Fibroblast of mammary gland (primary cell): ENCODE measurements around the gene CFAP43.
A peak's percentile ranks its signal among the peaks of the same experiment; 100 is the strongest.

Experiments
- DNase-seq: peaks from one replicate; pipeline ENCODE4 v3.0.0-alpha.2; 2010; ENCODE audit warnings: low read depth
- H3K4me3 ChIP-seq: 2 replicates; pipeline ENCODE4 v1.5.1; 2011; ENCODE audit warnings: low read depth, mild to moderate bottlenecking, low read length, moderate library complexity; ENCODE audit not compliant: control insufficient read depth
- TF ChIP-seq, protein P1 (sequence below): conservative IDR thresholded peaks from 2 replicates; pipeline ENCODE4 v1.5.1; 2011; ENCODE audit warnings: low read depth, low read length, inconsistent platforms; ENCODE audit not compliant: control insufficient read depth, insufficient read depth

CFAP43 gene

DNA sequence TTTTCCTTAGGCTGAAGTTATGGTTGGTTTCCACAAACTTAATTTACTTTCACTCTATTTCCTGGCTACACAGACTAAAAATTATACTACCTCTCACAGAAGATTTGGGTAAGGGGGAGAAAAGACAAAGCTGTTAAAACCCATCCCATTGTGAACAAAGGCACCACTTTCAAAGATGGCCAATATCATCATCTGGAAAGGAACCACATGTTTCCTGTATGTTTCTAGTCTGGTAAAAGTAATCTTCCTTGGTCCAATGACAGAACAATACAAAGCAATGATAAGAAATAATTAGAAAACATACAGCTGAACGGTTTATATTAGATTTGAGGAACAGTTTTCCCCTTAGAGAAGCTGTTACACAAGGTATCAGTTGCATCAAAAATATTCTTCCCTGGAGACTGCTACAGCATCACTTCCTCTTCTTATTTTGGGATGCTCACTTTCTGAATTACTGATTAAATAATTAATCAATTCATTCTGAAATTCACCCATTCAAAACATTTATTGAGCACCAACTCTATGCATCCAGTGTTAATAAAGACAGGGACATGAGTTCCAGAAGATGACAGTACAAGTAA, 118.7 kb downstream of the CFAP43 start:
- TF ChIP-seq, protein P1, sequence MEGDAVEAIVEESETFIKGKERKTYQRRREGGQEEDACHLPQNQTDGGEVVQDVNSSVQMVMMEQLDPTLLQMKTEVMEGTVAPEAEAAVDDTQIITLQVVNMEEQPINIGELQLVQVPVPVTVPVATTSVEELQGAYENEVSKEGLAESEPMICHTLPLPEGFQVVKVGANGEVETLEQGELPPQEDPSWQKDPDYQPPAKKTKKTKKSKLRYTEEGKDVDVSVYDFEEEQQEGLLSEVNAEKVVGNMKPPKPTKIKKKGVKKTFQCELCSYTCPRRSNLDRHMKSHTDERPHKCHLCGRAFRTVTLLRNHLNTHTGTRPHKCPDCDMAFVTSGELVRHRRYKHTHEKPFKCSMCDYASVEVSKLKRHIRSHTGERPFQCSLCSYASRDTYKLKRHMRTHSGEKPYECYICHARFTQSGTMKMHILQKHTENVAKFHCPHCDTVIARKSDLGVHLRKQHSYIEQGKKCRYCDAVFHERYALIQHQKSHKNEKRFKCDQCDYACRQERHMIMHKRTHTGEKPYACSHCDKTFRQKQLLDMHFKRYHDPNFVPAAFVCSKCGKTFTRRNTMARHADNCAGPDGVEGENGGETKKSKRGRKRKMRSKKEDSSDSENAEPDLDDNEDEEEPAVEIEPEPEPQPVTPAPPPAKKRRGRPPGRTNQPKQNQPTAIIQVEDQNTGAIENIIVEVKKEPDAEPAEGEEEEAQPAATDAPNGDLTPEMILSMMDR = no peak
- DNase-seq = no peak
- H3K4me3 ChIP-seq = no peak overlapping the region

DNA sequence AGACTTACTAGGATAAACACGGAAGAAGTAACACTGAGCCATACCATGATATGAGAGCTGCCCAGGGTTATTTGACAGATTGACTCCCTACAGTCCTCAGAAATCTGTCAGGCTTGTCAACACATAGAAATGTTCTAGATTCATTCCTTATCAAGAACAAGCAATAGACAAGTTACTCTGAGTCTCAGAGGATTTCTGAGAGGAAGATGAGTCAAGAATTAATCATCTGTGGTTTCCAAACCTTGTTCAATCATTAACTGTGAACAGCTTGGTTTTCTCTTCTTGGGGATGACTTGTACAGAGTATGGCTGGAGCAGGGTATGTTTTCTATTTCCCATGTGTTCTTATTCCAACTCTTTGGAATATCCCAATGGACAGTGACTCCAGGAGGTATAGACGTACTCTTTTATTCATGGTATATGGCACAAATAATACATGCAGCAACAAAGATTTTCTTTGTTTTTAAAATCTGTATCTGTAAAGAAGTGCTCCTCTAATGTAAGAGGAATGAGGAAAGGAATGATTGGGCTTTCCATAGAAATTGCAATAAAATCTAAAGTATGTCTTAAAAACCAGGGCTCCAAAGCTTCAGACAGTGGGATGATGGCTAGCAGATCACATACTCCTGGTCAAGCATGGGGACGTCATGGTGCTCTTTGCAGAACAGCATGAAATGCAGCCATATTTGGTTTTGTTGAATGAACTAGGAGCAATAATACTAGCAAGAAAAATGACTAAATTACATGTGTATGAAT, 122.1 kb downstream of the CFAP43 start:
- TF ChIP-seq, protein P1 = no peak
- no peak overlapping the region for H3K4me3 ChIP-seq
- peak; percentile 94 for DNase-seq

DNA sequence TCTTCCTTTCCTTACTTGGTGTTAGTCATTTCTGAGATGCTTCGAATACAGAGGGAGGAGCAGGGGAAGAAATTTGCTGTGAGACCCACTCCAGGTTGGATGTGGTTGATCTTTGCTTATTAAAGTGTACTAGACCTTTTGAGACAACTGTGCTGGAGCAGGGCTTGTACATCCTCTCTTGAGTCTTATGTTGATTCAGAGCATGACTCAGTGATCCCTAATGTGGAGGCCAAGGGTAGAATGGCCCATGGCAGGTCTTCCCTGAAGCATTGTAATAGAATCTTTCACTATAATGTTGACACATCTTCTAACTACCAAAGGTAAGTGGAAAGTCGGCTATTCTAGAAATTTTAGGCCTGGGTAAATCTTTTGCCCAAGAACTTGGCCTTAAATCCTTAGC, 127.2 kb downstream of the CFAP43 start:
- H3K4me3 ChIP-seq = no peak overlapping the region
- TF ChIP-seq, protein P1 = no peak
- peak; percentile 54 for DNase-seq

DNA sequence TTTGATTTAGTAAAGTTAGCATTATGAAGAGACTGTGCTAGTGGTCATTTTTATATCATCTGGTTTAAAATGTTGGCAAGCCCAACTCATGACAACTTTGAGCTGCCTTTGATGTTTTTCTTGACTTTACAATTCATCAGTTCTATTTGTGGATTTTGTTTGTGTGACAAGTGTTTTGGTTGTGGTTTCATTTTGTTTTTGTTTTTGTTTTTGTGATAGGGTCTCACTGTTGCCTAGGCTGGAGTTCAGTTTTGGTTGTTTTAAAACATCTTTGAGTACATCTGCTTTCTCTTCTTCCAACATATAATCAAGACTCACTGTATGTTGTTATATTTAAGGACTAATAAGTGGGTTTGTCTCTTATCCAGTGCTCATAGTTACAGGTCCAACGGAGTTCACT, 127.7 kb downstream of the CFAP43 start:
- no peak for DNase-seq
- TF ChIP-seq, protein P1 = no peak
- H3K4me3 ChIP-seq = no peak overlapping the region

DNA sequence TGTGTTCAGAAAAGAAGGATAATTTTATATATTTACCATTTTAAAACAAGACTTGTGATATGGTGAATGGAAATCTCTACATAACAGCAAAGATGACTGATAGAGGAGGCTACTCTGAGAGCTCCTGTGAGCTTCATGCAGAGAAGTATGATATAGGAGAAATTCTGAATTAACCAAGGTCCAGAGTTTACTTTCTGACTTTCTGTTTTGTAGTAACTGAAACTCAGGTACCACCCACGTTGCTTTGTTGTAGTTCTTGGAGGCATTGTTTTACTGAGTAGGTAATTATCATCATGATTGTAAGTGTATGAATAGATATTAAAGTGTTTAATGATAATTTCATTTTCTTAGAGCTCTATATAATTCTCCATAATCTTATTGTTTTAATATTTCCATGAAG, 128.2 kb downstream of the CFAP43 start:
- H3K4me3 ChIP-seq = no peak overlapping the region

DNA sequence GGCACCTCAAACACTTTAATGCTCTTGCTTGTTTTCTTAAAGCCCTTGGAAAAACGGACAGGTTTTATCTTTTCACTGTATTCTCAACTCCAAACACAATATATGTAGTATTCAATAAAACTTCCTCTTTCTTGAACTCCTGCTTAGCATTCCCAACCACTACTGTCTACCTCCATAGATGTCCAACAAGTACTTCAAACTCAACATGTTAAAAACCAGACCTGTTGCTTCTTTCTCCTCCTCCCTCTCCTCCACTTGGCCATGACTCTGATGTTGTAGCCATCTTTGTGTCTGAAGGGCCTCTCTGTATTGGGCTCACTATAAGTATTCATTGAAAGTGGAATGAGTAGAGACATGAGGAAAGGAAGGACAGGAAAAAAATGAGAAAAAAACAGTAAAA, 130.3 kb downstream of the CFAP43 start:
- H3K4me3 ChIP-seq = no peak overlapping the region
- no peak for DNase-seq
- TF ChIP-seq, protein P1 = no peak

More for the DNA sequence above, 128.2 kb downstream of the CFAP43 start:
- no peak for DNase-seq
- TF ChIP-seq, protein P1 = no peak
